B cell (primary cell): Measurements from ENCODE around the gene CYP1A1. TPM values are rescaled to one million over a fixed set of nuclear protein-coding genes. Genes with fewer than 3 reads are reported as not detected.

Experiments used
- ATAC-seq: fragments of 200-7000 bp; cut with Tn5 transposase; one replicate; pipeline ENCODE4 v1.10.0; 2021; ENCODE audit warnings: low read depth, mild to moderate bottlenecking, moderate number of reproducible peaks, moderate library complexity
- CTCF ChIA-PET: fragments of 350-600 bp; sonication (Branson Sonifier 250); formaldehyde crosslinking; loops from one replicate; lab custom pipeline; 2021; ENCODE audit warnings: antibody characterized with exemption, inconsistent platforms; lab: Charles Lee
- POLR2A ChIA-PET: fragments of 350-600 bp; sonication (Branson Sonifier 250); formaldehyde crosslinking; loops from one replicate; lab custom pipeline; 2021; ENCODE audit warnings: antibody characterized with exemption; lab: Charles Lee
- DNase-seq: peaks from one replicate; pipeline ENCODE4 v3.0.0; 2013
- H2AFZ ChIP-seq: 2 replicates; pipeline ENCODE4 v1.6.1; 2012; ENCODE audit warnings: mild to moderate bottlenecking, low read depth, low read length; ENCODE audit not compliant: insufficient read depth, poor library complexity, severe bottlenecking
- H3K27ac ChIP-seq, 2 donors: 1 replicate in 1 of 2; 2 replicates in 1 of 2; pipeline ENCODE4 v1.5.1; 2012 to 2013; ENCODE audit warnings: low read length in 2 of 2, mild to moderate bottlenecking in 2 of 2, moderate library complexity in 1 of 2
- H3K27me3 ChIP-seq, 4 experiments: fragments of 200-600 bp in 1 of 4; sonication (generic) in 1 of 4; replicated peaks in 1 of 4; 1 replicate in 2 of 4; 2 replicates in 2 of 4; pipeline versions ENCODE4 v1.6.1 to v1.7.0; 2013 to 2016; ENCODE audit warnings: low read length in 3 of 4, mild to moderate bottlenecking in 2 of 4, mixed read lengths in 1 of 4, moderate library complexity in 1 of 4; ENCODE audit not compliant: insufficient read depth in 4 of 4, control insufficient read depth in 3 of 4; ENCODE audit errors: control extremely low read depth in 1 of 4
- H3K36me3 ChIP-seq, 2 experiments: replicated peaks in 1 of 2; 1 replicate in 1 of 2; 2 replicates in 1 of 2; pipeline versions ENCODE4 v1.6.1 to v1.7.1; 2013; ENCODE audit warnings: low read length in 1 of 2; ENCODE audit not compliant: insufficient read depth in 2 of 2, control insufficient read depth in 1 of 2; ENCODE audit errors: control extremely low read depth in 1 of 2, extremely low read depth in 1 of 2
- H3K4me1 ChIP-seq, 2 donors: fragments of 200-600 bp in 1 of 2; sonication (generic) in 1 of 2; 1 replicate in 1 of 2; 2 replicates in 1 of 2; pipeline versions ENCODE4 v1.5.1 to v1.6.1; 2013 to 2017; ENCODE audit warnings: low read length in 2 of 2; ENCODE audit not compliant: control insufficient read depth in 2 of 2, insufficient read depth in 2 of 2
- H3K4me2 ChIP-seq: replicated peaks from 2 replicates; pipeline ENCODE3; 2012; ENCODE audit warnings: mild to moderate bottlenecking, low read depth, low read length; ENCODE audit not compliant: poor library complexity, severe bottlenecking
- H3K4me3 ChIP-seq, 5 experiments: fragments of 200-600 bp in 1 of 5; sonication (generic) in 1 of 5; 1 replicate in 3 of 5; 2 replicates in 2 of 5; pipeline versions ENCODE4 v1.5.1 to v1.7.0; 2011 to 2016; ENCODE audit warnings: low read length in 4 of 5, mild to moderate bottlenecking in 4 of 5, low read depth in 2 of 5, control low read depth in 1 of 5, moderate library complexity in 1 of 5; ENCODE audit not compliant: insufficient read depth in 1 of 5; ENCODE audit errors: control extremely low read depth in 1 of 5, extremely low read depth in 1 of 5
- H3K79me2 ChIP-seq: fragments of 200-600 bp; sonication (generic); one replicate; pipeline ENCODE4 v1.6.0; 2016; ENCODE audit warnings: low read length; ENCODE audit not compliant: control insufficient read depth, insufficient read depth
- H3K9ac ChIP-seq: fragments of 200-600 bp; sonication (generic); 2 replicates; pipeline ENCODE4 v1.6.1; 2017; ENCODE audit warnings: mild to moderate bottlenecking, low read length, moderate library complexity
- H3K9me3 ChIP-seq, 3 donors: one replicate each; pipeline versions ENCODE4 v1.6.1 to v1.7.1; 2013; ENCODE audit warnings: low read length in 2 of 3; ENCODE audit not compliant: control insufficient read depth in 2 of 3, insufficient read depth in 1 of 3; ENCODE audit errors: control extremely low read depth in 1 of 3
- H4K20me1 ChIP-seq: 2 replicates; pipeline ENCODE4 v1.6.0; 2012; ENCODE audit warnings: mild to moderate bottlenecking, low read length; ENCODE audit not compliant: insufficient read depth, control insufficient read depth, poor library complexity, severe bottlenecking
- H3K27ac Mint-ChIP-seq: one replicate; pipeline ENCODE4 v1.8.0; 2021; ENCODE audit warnings: mixed read lengths
- H3K27me3 Mint-ChIP-seq: one replicate; pipeline ENCODE4 v1.8.0; 2021; ENCODE audit warnings: mixed read lengths
- H3K4me1 Mint-ChIP-seq: one replicate; pipeline ENCODE4 v1.8.0; 2021; ENCODE audit warnings: mixed read lengths
- H3K4me3 Mint-ChIP-seq: one replicate; pipeline ENCODE4 v1.8.0; 2021; ENCODE audit warnings: mixed read lengths
- H3K9me3 Mint-ChIP-seq: one replicate; pipeline ENCODE4 v1.8.0; 2022; ENCODE audit warnings: mixed read lengths; ENCODE audit not compliant: insufficient read depth
- EZH2 ChIP-seq: IDR thresholded peaks from 2 replicates; pipeline ENCODE4 v1.6.1; 2012; ENCODE audit warnings: borderline replicate concordance, low read depth, mild to moderate bottlenecking, moderate library complexity, low read length; ENCODE audit not compliant: insufficient read depth, poor library complexity, severe bottlenecking
- WGBS: methylation state at CpG from one replicate; pipeline ENCODE4 v1.1.5; 2013; ENCODE audit warnings: missing lambda C conversion rate; ENCODE audit not compliant: insufficient coverage; 5-methylcytosine and 5-hydroxymethylcytosine counted together
- intact Hi-C: fragments of 100-400 bp; cut with micrococcal nuclease; formaldehyde crosslinking; loops from one replicate; pipeline ENCODE4 v1.10.0; 2022
- polyA plus RNA-seq: library from polyadenylated mRNA; depleted of rRNA; stranded (reverse); fragments of >200 nt; gene quantifications from 2 replicates; pipeline ENCODE4 v1.2.3, GENCODE V29; 2012
- total RNA-seq, 2 donors: library from RNA; stranded (reverse); fragments of 120-200 nt in 1 of 2; gene quantifications; 1 replicate in 1 of 2; 2 replicates in 1 of 2; pipeline versions ENCODE4 v1.2.3 to v1.2.4, GENCODE V29; 2013 to 2022
- TF ChIP-seq, protein P1 (sequence below): fragments of 200-600 bp; IDR thresholded peaks from one replicate; pipeline ENCODE4 v1.8.0; 2022; ENCODE audit warnings: antibody characterized with exemption, mild to moderate bottlenecking

The CYP1A1 gene
- total and polyA plus RNA-seq, 2 donors (not counting 1 experiment from before 2014, with no cell fraction given), result 0.24 TPM; not detected in 1

DNA sequence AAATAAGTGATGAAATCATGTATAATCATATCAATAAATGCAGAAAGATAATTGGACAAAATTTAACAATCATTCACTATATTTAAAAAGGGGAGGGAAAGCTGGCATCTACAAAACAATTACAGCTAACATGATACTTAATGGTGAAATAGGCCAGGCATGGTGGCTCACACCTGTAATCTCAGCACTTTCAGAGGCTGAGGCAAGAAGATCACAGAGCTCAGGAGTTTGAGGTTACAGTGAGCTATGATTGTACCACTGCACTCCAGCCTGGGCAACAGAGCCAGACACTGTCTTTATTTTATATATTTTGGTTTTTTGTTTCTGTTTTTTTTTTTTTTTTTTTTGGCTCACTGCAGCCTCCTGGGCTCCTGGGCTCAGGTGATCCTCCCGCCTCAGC, 41.6 kb downstream of the CYP1A1 start:
- ATAC-seq (no peak), DNase-seq (no peak)
- peaks cover 0 to 6% (median 2%) of the 10 kb centered on the region in 3 donors for H3K9me3 ChIP-seq
- no peak overlapping the region for H3K27ac ChIP-seq
- no peaks in the 10 kb centered on the region for H3K9me3 Mint-ChIP-seq
- intact Hi-C loops, result no loop called here
- no peaks in the 10 kb centered on the region for H3K27me3 ChIP-seq
- TF ChIP-seq EZH2, result no peak
- TF ChIP-seq, protein P1, sequence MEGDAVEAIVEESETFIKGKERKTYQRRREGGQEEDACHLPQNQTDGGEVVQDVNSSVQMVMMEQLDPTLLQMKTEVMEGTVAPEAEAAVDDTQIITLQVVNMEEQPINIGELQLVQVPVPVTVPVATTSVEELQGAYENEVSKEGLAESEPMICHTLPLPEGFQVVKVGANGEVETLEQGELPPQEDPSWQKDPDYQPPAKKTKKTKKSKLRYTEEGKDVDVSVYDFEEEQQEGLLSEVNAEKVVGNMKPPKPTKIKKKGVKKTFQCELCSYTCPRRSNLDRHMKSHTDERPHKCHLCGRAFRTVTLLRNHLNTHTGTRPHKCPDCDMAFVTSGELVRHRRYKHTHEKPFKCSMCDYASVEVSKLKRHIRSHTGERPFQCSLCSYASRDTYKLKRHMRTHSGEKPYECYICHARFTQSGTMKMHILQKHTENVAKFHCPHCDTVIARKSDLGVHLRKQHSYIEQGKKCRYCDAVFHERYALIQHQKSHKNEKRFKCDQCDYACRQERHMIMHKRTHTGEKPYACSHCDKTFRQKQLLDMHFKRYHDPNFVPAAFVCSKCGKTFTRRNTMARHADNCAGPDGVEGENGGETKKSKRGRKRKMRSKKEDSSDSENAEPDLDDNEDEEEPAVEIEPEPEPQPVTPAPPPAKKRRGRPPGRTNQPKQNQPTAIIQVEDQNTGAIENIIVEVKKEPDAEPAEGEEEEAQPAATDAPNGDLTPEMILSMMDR, result no peak
- no peaks in the 10 kb centered on the region for H3K27me3 Mint-ChIP-seq
- H3K36me3 ChIP-seq, result peaks cover 3 to 7% of the 10 kb centered on the region in 2 experiments
- H4K20me1 ChIP-seq, result peaks cover 14% of the 10 kb centered on the region
- H3K79me2 ChIP-seq, result peaks cover 51% of the 10 kb centered on the region
- H3K4me1 Mint-ChIP-seq, result peaks cover 18% of the 10 kb centered on the region
- ChIA-PET POLR2A (no interaction called here), CTCF (interaction anchor here (0.7 to 0.9 kb wide), 2 partner anchors 49 to 62 kb away, joined by 3 read pairs; no protein-coding TSS in a partner anchor)
- H3K4me1 ChIP-seq, result no peaks in the 10 kb centered on the region
- H2AFZ ChIP-seq, result no peak overlapping the region
- no peak overlapping the region for H3K4me3 Mint-ChIP-seq
- H3K27ac Mint-ChIP-seq, result no peak overlapping the region
- WGBS, result no CpG with 5 or more reads among the region's 1 CpG
- no peak overlapping the region for H3K9ac ChIP-seq
- no peak overlapping the region for H3K4me2 ChIP-seq
- H3K4me3 ChIP-seq, result no peak overlapping the region

DNA sequence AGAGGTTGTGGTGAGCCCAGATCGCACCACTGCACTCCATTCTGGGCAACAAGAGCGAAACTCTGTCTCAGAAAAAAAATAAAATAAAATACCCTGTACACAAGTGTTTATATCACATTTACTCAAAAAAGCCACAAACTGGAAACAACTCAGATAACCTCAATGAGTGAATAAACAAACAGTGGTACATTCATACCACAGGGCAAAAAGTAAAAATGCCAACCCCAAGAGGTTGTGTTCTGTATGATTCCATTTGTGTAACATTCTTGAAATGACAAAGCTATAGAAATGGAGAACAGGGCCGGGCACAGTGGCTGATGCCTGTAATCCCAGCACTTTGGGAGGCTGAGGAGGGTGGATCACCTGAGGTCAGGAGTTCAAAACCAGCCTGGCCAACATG, 42.4 kb downstream of the CYP1A1 start:
- CTCF ChIA-PET, result no interaction called here
- Histone ChIP-seq H3K4me1 (no peaks in the 10 kb centered on the region), H3K79me2 (peaks cover 58% of the 10 kb centered on the region), H3K36me3 (peaks cover 3 to 7% of the 10 kb centered on the region in 2 experiments), H3K4me2 (no peak overlapping the region), H4K20me1 (peaks cover 18% of the 10 kb centered on the region), H3K27ac (no peak overlapping the region), H2AFZ (no peak overlapping the region), H3K9me3 (peaks cover 0 to 6% (median 2%) of the 10 kb centered on the region in 3 donors), H3K27me3 (no peaks in the 10 kb centered on the region), H3K9ac (no peak overlapping the region), H3K4me3 (no peak overlapping the region)
- no peak overlapping the region for H3K4me3 Mint-ChIP-seq
- no peaks in the 10 kb centered on the region for H3K27me3 Mint-ChIP-seq
- DNase-seq (no peak), ATAC-seq (no peak)
- intact Hi-C loops, result no loop called here
- no peaks in the 10 kb centered on the region for H3K9me3 Mint-ChIP-seq
- POLR2A ChIA-PET, result no interaction called here
- H3K4me1 Mint-ChIP-seq, result peaks cover 15% of the 10 kb centered on the region
- 63% methylated on average over 1 of the region's 3 CpGs for WGBS
- H3K27ac Mint-ChIP-seq, result no peak overlapping the region
- TF ChIP-seq, protein P1, result no peak
- no peak for TF ChIP-seq EZH2
